Right lobe of liver (tissue), 6 donors: Measurements from ENCODE around the gene ANKRD55. TPM values are rescaled to one million over a fixed set of nuclear protein-coding genes. Genes with fewer than 3 reads are reported as not detected.
A peak's percentile ranks its signal among the peaks of the same experiment; 100 is the strongest.

Experiments used
- ATAC-seq, 4 donors: fragments of 200-7000 bp; cut with Tn5 transposase; one replicate each; pipeline ENCODE4 v1.9.1; 2020; ENCODE audit warnings: mild to moderate bottlenecking in 4 of 4, moderate library complexity in 4 of 4
- DNase-seq, 3 donors: peaks; one replicate each; pipeline ENCODE4 v3.0.0-alpha.2; 2020
- H3K27ac ChIP-seq, 3 donors: fragments of 200-600 bp; one replicate each; pipeline ENCODE4 v1.8.0; 2022
- H3K27me3 ChIP-seq, 2 donors: fragments of 200-600 bp; one replicate each; pipeline ENCODE4 v1.8.0; 2022
- H3K36me3 ChIP-seq, 4 donors: fragments of 200-600 bp; sonication (generic) in 1 of 4; one replicate each; pipeline versions ENCODE4 v1.5.1 to v1.8.0; 2017 to 2022; ENCODE audit warnings: control low read depth in 1 of 4
- H3K4me1 ChIP-seq, 4 donors: fragments of 200-600 bp; sonication (generic) in 1 of 4; one replicate each; pipeline versions ENCODE4 v1.5.1 to v1.8.0; 2017 to 2022; ENCODE audit warnings: control low read depth in 1 of 4
- H3K4me3 ChIP-seq, 3 donors: fragments of 200-600 bp; one replicate each; pipeline ENCODE4 v1.8.0; 2022
- H3K9me3 ChIP-seq, 4 donors: fragments of 200-600 bp; sonication (generic) in 1 of 4; one replicate each; pipeline versions ENCODE4 v1.5.1 to v1.8.0; 2017 to 2022; ENCODE audit warnings: control low read depth in 1 of 4
- CTCF ChIP-seq, 4 donors: fragments of 200-600 bp in 3 of 4; fragments of 450-650 bp in 1 of 4; IDR thresholded peaks; one replicate each; pipeline versions ENCODE4 v1.5.1 to v1.8.0; 2016 to 2022; ENCODE audit warnings: antibody characterized with exemption in 4 of 4, mild to moderate bottlenecking in 2 of 4
- POLR2A ChIP-seq: fragments of 450-650 bp; IDR thresholded peaks from one replicate; pipeline ENCODE4 v1.6.1; 2017; ENCODE audit warnings: antibody characterized with exemption, mild to moderate bottlenecking
- WGBS: methylation state at CpG from one replicate; pipeline ENCODE4 v1.1.6; 2018; ENCODE audit warnings: low coverage, low lambda C conversion rate; ENCODE audit not compliant: insufficient coverage; ENCODE audit errors: missing lambda C conversion rate; 5-methylcytosine and 5-hydroxymethylcytosine counted together
- intact Hi-C, 2 donors: fragments of 100-400 bp; cut with DNase I; formaldehyde crosslinking; loops; one replicate each; pipeline versions ENCODE4 v1.11.2 to v1.14.1; 2022
- total RNA-seq, 6 experiments: library from RNA; depleted of rRNA in 2 of 6; stranded (reverse); fragments of >200 nt in 2 of 6; fragmentation: NEBNext Ultra II Directional in 3 of 6; extraction: Animal tissue kit (Norgen Biotek cat#: 25700) in 3 of 6; gene quantifications; one replicate each; pipeline versions ENCODE4 v1.1.0 to v1.2.4, GENCODE V29; 2016 to 2023
- donor health status: DM: no; HTN: yes; CAD: no.
- donor health status: DM: no; HTN: no; CAD: no.
- donor health status: DM: no; HTN: no; CAD: no.
- donor health status: DM: no; HTN: yes; CAD: no.
- donor health status: DM: no; HTN: yes; CAD: no.

ANKRD55 gene
- total RNA-seq, 6 experiments from 2014 or later: 0.68 to 2.2 (median 1.2) TPM

- WGBS: 85% methylated on average over 6 of the region's 6 CpGs
- intact Hi-C loops: no loop called here
- ATAC-seq: no peak
Observed at GRCh38 chr5:56110646-56111403, 122.3 kb downstream of the ANKRD55 start.

GRCh38 chr5:56108246-56108645 lies 124.9 kb downstream of the ANKRD55 start:
- intact Hi-C loops: no loop called here
- no peaks in the 10 kb centered on the region for H3K4me1 ChIP-seq
- no peak for TF ChIP-seq CTCF (IDR thresholded peaks at IDR 0.05)
- TF ChIP-seq POLR2A: no peak
- H3K27me3 ChIP-seq: no peaks in the 10 kb centered on the region
- WGBS: 55% methylated on average over 3 of the region's 3 CpGs
- no peaks in the 10 kb centered on the region for H3K36me3 ChIP-seq
- DNase-seq (no peak), ATAC-seq (peak; percentile 53 to 84 (median 72))
- no peak overlapping the region for H3K27ac ChIP-seq
- no peak overlapping the region for H3K4me3 ChIP-seq
- H3K9me3 ChIP-seq: no peaks in the 10 kb centered on the region

More at GRCh38 chr5:56110646-56111403, 122.3 kb downstream of the ANKRD55 start:
- Histone ChIP-seq H3K9me3 (no peaks in the 10 kb centered on the region), H3K4me3 (no peak overlapping the region), H3K36me3 (no peaks in the 10 kb centered on the region), H3K27me3 (no peaks in the 10 kb centered on the region), H3K27ac (no peak overlapping the region), H3K4me1 (no peaks in the 10 kb centered on the region)
- TF ChIP-seq CTCF (IDR thresholded peaks at IDR 0.05): no peak
- no peak for TF ChIP-seq POLR2A
- DNase-seq: no peak

- Histone ChIP-seq H3K27me3 (no peaks in the 10 kb centered on the region), H3K4me3 (no peak overlapping the region), H3K4me1 (no peaks in the 10 kb centered on the region), H3K9me3 (no peaks in the 10 kb centered on the region), H3K36me3 (no peaks in the 10 kb centered on the region), H3K27ac (peak overlapping the region in 1 of 3 donors; percentile 31)
- intact Hi-C loops: no loop called here
- TF ChIP-seq POLR2A: no peak
- TF ChIP-seq CTCF (IDR thresholded peaks at IDR 0.05): no peak
- peak in 1 of 4 donors; percentile 39 for ATAC-seq
- DNase-seq: no peak
Observed at GRCh38 chr5:56106837-56107236, 126.3 kb downstream of the ANKRD55 start.

- ATAC-seq (peak in 3 of 4 donors; percentile 14 to 27 (median 22)), DNase-seq (no peak)
- H3K27ac ChIP-seq: no peak overlapping the region
Observed at GRCh38 chr5:56105511-56106291, 127.4 kb downstream of the ANKRD55 start.

More at GRCh38 chr5:56105511-56106291, 127.4 kb downstream of the ANKRD55 start:
- H3K4me1 ChIP-seq: no peaks in the 10 kb centered on the region
- H3K36me3 ChIP-seq: no peaks in the 10 kb centered on the region
- H3K4me3 ChIP-seq: no peak overlapping the region
- intact Hi-C loops: no loop called here
- no peaks in the 10 kb centered on the region for H3K27me3 ChIP-seq
- WGBS: 42% methylated on average over 6 of the region's 6 CpGs
- no peak for TF ChIP-seq POLR2A
- TF ChIP-seq CTCF (IDR thresholded peaks at IDR 0.05): no peak
- no peaks in the 10 kb centered on the region for H3K9me3 ChIP-seq
